Endothelial cell of umbilical vein (primary cell): ENCODE data around the gene COL20A1. TPM values are rescaled to one million over a fixed set of nuclear protein-coding genes. Genes with fewer than 3 reads are reported as not detected.

Source experiments
- BruUV-seq: library from RNA; stranded (reverse); fragments of 400-500 nt; replicated peaks from 2 replicates; lab custom pipeline; 2021; lab: Mats Ljungman, UMichigan
- CTCF ChIA-PET: fragments of 300-600, 350-600 bp; sonication (Branson Sonifier 250); formaldehyde crosslinking; loops from one replicate; lab custom pipeline; 2021; ENCODE audit warnings: antibody characterized with exemption, inconsistent platforms; lab: Charles Lee
- POLR2A ChIA-PET: fragments of 300-600, 350-600 bp; sonication (Branson Sonifier 250); formaldehyde crosslinking; loops from one replicate; lab custom pipeline; 2021; ENCODE audit warnings: antibody characterized with exemption, inconsistent platforms; lab: Charles Lee
- DNase-seq: peaks from one replicate; pipeline ENCODE4 v3.0.0-alpha.2; 2011; ENCODE audit warnings: low read depth, low spot score
- FAIRE-seq: peaks from 2 replicates; lab custom pipeline; 2011; peaks lifted over from hg19 to GRCh38; lab: Jason Lieb, UNC
- H2AFZ ChIP-seq: 2 replicates; pipeline ENCODE4 v1.6.0; 2012; ENCODE audit warnings: low read depth, low read length, control low read depth, inconsistent platforms
- H3K27ac ChIP-seq: 2 replicates; pipeline ENCODE4 v1.5.1; 2011; ENCODE audit warnings: low read depth, mild to moderate bottlenecking, control low read depth, low read length, moderate library complexity; ENCODE audit not compliant: insufficient read depth
- H3K27me3 ChIP-seq, 2 experiments: 2 replicates each; pipeline versions ENCODE4 v1.6.0 to v1.6.1; 2011; ENCODE audit warnings: low read length in 2 of 2, mixed read lengths in 1 of 2; ENCODE audit not compliant: control insufficient read depth in 2 of 2, insufficient read depth in 2 of 2
- H3K36me3 ChIP-seq, 2 experiments: 2 replicates in 1 of 2; 3 replicates in 1 of 2; pipeline ENCODE4 v1.5.1; 2011; ENCODE audit warnings: low read length in 2 of 2, mild to moderate bottlenecking in 1 of 2, moderate library complexity in 1 of 2; ENCODE audit not compliant: control insufficient read depth in 2 of 2, insufficient read depth in 2 of 2; ENCODE audit errors: extremely low read depth in 1 of 2
- H3K4me1 ChIP-seq: 3 replicates; pipeline ENCODE4 v1.5.1; 2011; ENCODE audit warnings: mild to moderate bottlenecking, low read length; ENCODE audit not compliant: control insufficient read depth, insufficient read depth; ENCODE audit errors: extremely low read depth
- H3K4me2 ChIP-seq: 2 replicates; pipeline ENCODE4 v1.6.1; 2011; ENCODE audit warnings: low read length, control low read depth, mixed read lengths; ENCODE audit not compliant: insufficient read depth
- H3K4me3 ChIP-seq, 3 experiments: fragments of 200-600 bp in 1 of 3; sonication (generic), shearing (Covaris generic) in 1 of 3; replicated peaks in 1 of 3; 2 replicates each; pipeline ENCODE4 v1.5.1; 2011 to 2016; ENCODE audit warnings: control low read depth in 3 of 3, low read length in 3 of 3, mild to moderate bottlenecking in 2 of 3, inconsistent platforms in 1 of 3, low read depth in 1 of 3, moderate library complexity in 1 of 3; ENCODE audit not compliant: insufficient read depth in 1 of 3
- H3K79me2 ChIP-seq: 2 replicates; pipeline ENCODE4 v1.6.0; 2012; ENCODE audit warnings: low read length, inconsistent platforms; ENCODE audit not compliant: control insufficient read depth, insufficient read depth
- H3K9ac ChIP-seq: replicated peaks from 2 replicates; pipeline ENCODE3; 2011; ENCODE audit warnings: low read length, control low read depth; ENCODE audit not compliant: insufficient read depth; ENCODE audit errors: extremely low read depth
- H3K9me1 ChIP-seq: replicated peaks from 3 replicates; pipeline ENCODE4 v1.6.0; 2011; ENCODE audit warnings: mild to moderate bottlenecking, low read length; ENCODE audit not compliant: control insufficient read depth, insufficient read depth; ENCODE audit errors: extremely low read depth
- H3K9me3 ChIP-seq: replicated peaks from 2 replicates; pipeline ENCODE4 v1.5.1; 2012; ENCODE audit warnings: low read length, inconsistent platforms; ENCODE audit not compliant: control insufficient read depth, insufficient read depth
- H4K20me1 ChIP-seq: replicated peaks from 2 replicates; pipeline ENCODE3; 2011; ENCODE audit warnings: mild to moderate bottlenecking, low read length; ENCODE audit not compliant: control insufficient read depth, insufficient read depth; ENCODE audit errors: extremely low read depth
- CTCF ChIP-seq, 2 donors: IDR thresholded peaks; 1 replicate in 1 of 2; 2 replicates in 1 of 2; pipeline ENCODE4 v1.5.1; 2011; ENCODE audit warnings: low read length in 2 of 2, mild to moderate bottlenecking in 2 of 2, moderate library complexity in 2 of 2, control low read depth in 1 of 2, inconsistent platforms in 1 of 2, low read depth in 1 of 2; ENCODE audit not compliant: insufficient read depth in 1 of 2; ENCODE audit errors: extremely low read depth in 1 of 2
- EZH2 ChIP-seq: IDR thresholded peaks from 2 replicates; pipeline ENCODE4 v1.6.1; 2012; ENCODE audit warnings: borderline replicate concordance, low read depth, mild to moderate bottlenecking, moderate library complexity, low read length, inconsistent platforms; ENCODE audit not compliant: severe bottlenecking
- FOS ChIP-seq: IDR thresholded peaks from 2 replicates; pipeline ENCODE4 v1.6.1; 2011; ENCODE audit warnings: mild to moderate bottlenecking, low read length, moderate library complexity, borderline replicate concordance; ENCODE audit not compliant: insufficient read depth
- GATA2 ChIP-seq: IDR thresholded peaks from 2 replicates; pipeline ENCODE4 v1.7.0; 2011; ENCODE audit warnings: low read depth, mild to moderate bottlenecking, moderate library complexity, mixed read lengths, low read length; ENCODE audit not compliant: insufficient read length, insufficient read depth
- JUN ChIP-seq: IDR thresholded peaks from 2 replicates; pipeline ENCODE4 v1.6.1; 2011; ENCODE audit warnings: borderline replicate concordance, low read depth; ENCODE audit not compliant: insufficient read length, insufficient read depth
- MAX ChIP-seq: IDR thresholded peaks from 2 replicates; pipeline ENCODE4 v1.6.1; 2011; ENCODE audit not compliant: insufficient read depth, insufficient read length
- MYC ChIP-seq: IDR thresholded peaks from one replicate; pipeline ENCODE4 v1.6.1; 2011; ENCODE audit warnings: mild to moderate bottlenecking, low read depth, low read length
- POLR2A ChIP-seq: IDR thresholded peaks from 2 replicates; pipeline ENCODE4 v1.6.1; 2012; ENCODE audit warnings: low read depth, mild to moderate bottlenecking, control low read depth, low read length
- POLR2AphosphoS5 ChIP-seq: IDR thresholded peaks from 2 replicates; pipeline ENCODE4 v1.6.1; 2012; ENCODE audit warnings: low read depth, mild to moderate bottlenecking, control low read depth, low read length, moderate library complexity; ENCODE audit not compliant: insufficient read depth
- dilution Hi-C: fragments of 300-500 bp; cut with MboI; formaldehyde crosslinking; loops from one replicate; pipeline ENCODE4 v1.15.0; 2019; ENCODE audit warnings: low sequenced_read_pairs; ENCODE audit not compliant: extremely low pct_ligation_motif_present
- intact Hi-C: fragments of 100-400 bp; cut with micrococcal nuclease; formaldehyde crosslinking; loops from one replicate; pipeline ENCODE4 v1.10.0; 2022
- polyA plus RNA-seq, 4 experiments: library from polyadenylated mRNA; depleted of rRNA in 3 of 4; stranded (reverse) in 3 of 4; unstranded in 1 of 4; fragments of >200 nt; gene quantifications; 2 replicates each; pipeline versions ENCODE4 v1.2.1 to v1.2.3, GENCODE V29; 2011 to 2012; ENCODE audit warnings: missing spikeins in 1 of 4
- total RNA-seq: library from RNA; stranded (reverse); gene quantifications from 2 replicates; pipeline ENCODE4 v1.2.3, GENCODE V29; 2021

The COL20A1 gene
- total and polyA plus RNA-seq, 2 donors (not counting 3 experiments of a cell fraction or from before 2014, with no cell fraction given) = not detected

GRCh38 chr20:63368151-63368550, 75.2 kb downstream of the COL20A1 start:
- no TSS peak for BruUV-seq
- H3K9me3 ChIP-seq = no peaks in the 10 kb centered on the region
- intact Hi-C loops = no loop called here
- dilution Hi-C loops = no loop called here
- H3K36me3 ChIP-seq = no peaks in the 10 kb centered on the region
- no peaks in the 10 kb centered on the region for H3K9me1 ChIP-seq
- no peak overlapping the region for H2AFZ ChIP-seq
- no peak overlapping the region for H3K4me2 ChIP-seq
- H3K27me3 ChIP-seq = no peaks in the 10 kb centered on the region
- H3K79me2 ChIP-seq = no peaks in the 10 kb centered on the region
- POLR2A ChIA-PET = no interaction called here
- H3K4me1 ChIP-seq = no peaks in the 10 kb centered on the region
- no peak overlapping the region for H3K9ac ChIP-seq
- DNase-seq (no peak), FAIRE-seq (no peak)
- no peak for TF ChIP-seq GATA2
- no peak for TF ChIP-seq JUN
- TF ChIP-seq FOS = no peak
- no peak for TF ChIP-seq POLR2AphosphoS5
- TF ChIP-seq CTCF (IDR thresholded peaks at IDR 0.05; ENCODE audit: extremely low read depth in 1 of 2, insufficient read depth in 1 of 2, low read depth in 1 of 2, low read length in 2 of 2) = no peak
- no peak for TF ChIP-seq MYC
- no peak for TF ChIP-seq POLR2A
- no peak for TF ChIP-seq MAX
- TF ChIP-seq EZH2 = no peak
- H3K4me3 ChIP-seq = no peak overlapping the region
- no peaks in the 10 kb centered on the region for H4K20me1 ChIP-seq
- CTCF ChIA-PET = no interaction called here
- H3K27ac ChIP-seq = no peak overlapping the region
